Spinal cord (tissue), 10 donors: ENCODE measurements around the gene SAMD1. TPM values are rescaled to one million over a fixed set of nuclear protein-coding genes. Genes with fewer than 3 reads are reported as not detected.

Source experiments
- DNase-seq, 6 donors: peaks; one replicate each; pipeline versions ENCODE4 v3.0.0 to v3.0.0-alpha.2; 2013 to 2015; ENCODE audit warnings: low spot score in 6 of 6, low read depth in 4 of 6
- H3K27ac ChIP-seq: one replicate; pipeline ENCODE4 v1.5.1; 2013; ENCODE audit warnings: low read depth, low read length, control low read depth
- H3K27me3 ChIP-seq: one replicate; pipeline ENCODE4 v1.6.1; 2013; ENCODE audit warnings: low read length; ENCODE audit not compliant: control insufficient read depth, insufficient read depth
- H3K36me3 ChIP-seq: one replicate; pipeline ENCODE4 v1.6.1; 2013; ENCODE audit warnings: low read length; ENCODE audit not compliant: control insufficient read depth, insufficient read depth
- H3K4me1 ChIP-seq: one replicate; pipeline ENCODE4 v1.6.1; 2013; ENCODE audit warnings: low read length; ENCODE audit not compliant: control insufficient read depth, insufficient read depth
- H3K4me3 ChIP-seq: one replicate; pipeline ENCODE4 v1.5.1; 2013; ENCODE audit warnings: low read depth, low read length, control low read depth
- H3K9me3 ChIP-seq: one replicate; pipeline ENCODE4 v1.6.1; 2013; ENCODE audit warnings: low read length; ENCODE audit not compliant: control insufficient read depth, insufficient read depth
- WGBS: methylation state at CpG from one replicate; pipeline ENCODE4 v1.1.5; 2013; ENCODE audit warnings: missing lambda C conversion rate; ENCODE audit not compliant: insufficient coverage; 5-methylcytosine and 5-hydroxymethylcytosine counted together
- long read RNA-seq, 4 donors: transcript quantifications; one replicate each; lab custom pipeline, GENCODE V29; 2026
- polyA plus RNA-seq, 2 donors: library from polyadenylated mRNA; unstranded; fragments of 120-200 nt; gene quantifications; one replicate each; pipeline ENCODE4 v1.2.1, GENCODE V29; 2013; ENCODE audit not compliant: insufficient read length in 2 of 2
- total RNA-seq, 2 donors: library from RNA; depleted of rRNA in 1 of 2; stranded (reverse); fragments of 120-200 nt in 1 of 2; fragments of >200 nt in 1 of 2; gene quantifications; one replicate each; pipeline versions ENCODE4 v1.2.3 to v1.2.4, GENCODE V29; 2013 to 2014
- donor health status: healthy.

Gene SAMD1
- total RNA-seq, result 10 to 100 TPM; 19.9 to 34.9 TPM
- 10 to 100 TPM; 78.6 to 83.1 TPM for polyA plus RNA-seq
- long read RNA-seq, donor 1, transcript SAMD1-202 (5 exons, 2,164 nt), result major isoform, 24 of 24 reads
- long read RNA-seq, donor 1, partial matches to known transcripts, result 0 of 24 reads
- long read RNA-seq, donor 1, other reads (novel, unspliced or antisense), result 0 of 24 reads
- long read RNA-seq, donor 2, transcript SAMD1-202 (5 exons, 2,164 nt), result major isoform, 11 of 11 reads
- long read RNA-seq, donor 2, partial matches to known transcripts, result 0 of 11 reads
- long read RNA-seq, donor 2, other reads (novel, unspliced or antisense), result 0 of 11 reads
- long read RNA-seq, donor 3, transcript SAMD1-202 (5 exons, 2,164 nt), result major isoform, 12 of 12 reads
- long read RNA-seq, donor 3, partial matches to known transcripts, result 0 of 12 reads
- long read RNA-seq, donor 3, other reads (novel, unspliced or antisense), result 0 of 12 reads
- long read RNA-seq, donor 4, transcript SAMD1-202 (5 exons, 2,164 nt), result major isoform, 13 of 19 reads
- long read RNA-seq, donor 4, partial matches to known transcripts, result 6 of 19 reads
- long read RNA-seq, donor 4, other reads (novel, unspliced or antisense), result 0 of 19 reads

DNA sequence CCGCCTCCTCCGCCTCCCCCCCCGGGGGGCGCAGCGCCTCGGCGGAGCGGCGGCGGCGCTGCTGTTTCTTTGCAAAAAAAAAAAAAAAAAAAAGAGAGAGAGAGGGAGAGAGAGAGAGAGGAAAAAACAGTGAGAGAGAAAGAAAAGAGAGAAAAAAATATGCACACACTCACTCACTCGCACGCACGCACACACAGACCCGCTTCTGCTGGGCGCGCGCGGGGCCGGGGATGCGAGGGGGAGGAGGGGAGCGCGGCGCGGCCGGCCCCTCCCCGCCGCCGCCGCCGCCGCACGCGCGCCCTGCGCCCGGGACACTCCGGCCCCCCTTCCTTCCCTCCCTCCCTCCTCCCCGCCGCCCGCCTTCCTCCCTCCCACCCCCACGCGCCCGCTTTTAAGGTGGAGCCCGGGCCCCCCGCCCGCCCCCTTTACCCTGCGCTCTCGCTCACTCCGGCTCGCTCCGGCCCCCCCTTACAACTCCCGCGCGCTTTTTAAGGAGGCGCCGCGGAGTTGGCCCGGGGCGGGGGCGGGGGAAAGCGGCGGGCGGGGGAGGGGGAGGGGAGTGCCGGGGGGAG, at the start of gene SAMD1:
SAMD1 (minus strand) TSS at position 243 of the 572 bp plus-strand sequence.
- Histone ChIP-seq H3K36me3 (peaks cover 28% of the 10 kb centered on the region), H3K4me1 (peaks cover 20% of the 10 kb centered on the region), H3K4me3 (peak within 1 kb of the TSS; percentile 79), H3K27me3 (no peaks in the 10 kb centered on the region), H3K9me3 (no peaks in the 10 kb centered on the region), H3K27ac (peak within 1 kb of the TSS; percentile 93)
- WGBS, result no CpG with 5 or more reads among the region's 65 CpGs
- DNase-seq, result peak in 4 of 6 donors; percentile 74 to 97 (median 88)

DNA sequence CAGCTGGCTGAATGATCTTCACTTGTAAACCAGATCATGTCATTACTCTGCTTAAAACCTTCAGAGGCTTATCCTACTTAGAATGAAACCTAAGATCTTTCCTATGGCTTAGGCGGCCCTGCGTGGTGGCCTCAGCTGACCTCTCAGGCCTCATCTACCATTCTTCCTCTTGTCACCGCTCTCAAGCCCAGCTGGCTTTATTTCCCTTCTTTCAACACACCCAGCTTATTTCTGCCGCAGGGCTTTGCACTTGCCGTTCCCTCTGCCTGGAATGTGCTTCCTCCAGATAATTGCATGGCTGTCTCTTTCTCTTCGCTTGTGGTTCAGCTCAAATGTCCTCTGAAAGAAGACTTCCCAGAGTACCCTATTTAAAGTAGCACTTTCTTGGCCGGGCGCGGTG, 49.4 kb upstream of the SAMD1 start:
- Histone ChIP-seq H3K4me3 (no peak overlapping the region), H3K9me3 (no peaks in the 10 kb centered on the region), H3K27ac (peak overlapping the region; percentile 33), H3K36me3 (no peaks in the 10 kb centered on the region), H3K4me1 (peaks cover 46% of the 10 kb centered on the region), H3K27me3 (no peaks in the 10 kb centered on the region)
- no peak for DNase-seq
- WGBS, result 52% methylated on average over 6 of the region's 9 CpGs

DNA sequence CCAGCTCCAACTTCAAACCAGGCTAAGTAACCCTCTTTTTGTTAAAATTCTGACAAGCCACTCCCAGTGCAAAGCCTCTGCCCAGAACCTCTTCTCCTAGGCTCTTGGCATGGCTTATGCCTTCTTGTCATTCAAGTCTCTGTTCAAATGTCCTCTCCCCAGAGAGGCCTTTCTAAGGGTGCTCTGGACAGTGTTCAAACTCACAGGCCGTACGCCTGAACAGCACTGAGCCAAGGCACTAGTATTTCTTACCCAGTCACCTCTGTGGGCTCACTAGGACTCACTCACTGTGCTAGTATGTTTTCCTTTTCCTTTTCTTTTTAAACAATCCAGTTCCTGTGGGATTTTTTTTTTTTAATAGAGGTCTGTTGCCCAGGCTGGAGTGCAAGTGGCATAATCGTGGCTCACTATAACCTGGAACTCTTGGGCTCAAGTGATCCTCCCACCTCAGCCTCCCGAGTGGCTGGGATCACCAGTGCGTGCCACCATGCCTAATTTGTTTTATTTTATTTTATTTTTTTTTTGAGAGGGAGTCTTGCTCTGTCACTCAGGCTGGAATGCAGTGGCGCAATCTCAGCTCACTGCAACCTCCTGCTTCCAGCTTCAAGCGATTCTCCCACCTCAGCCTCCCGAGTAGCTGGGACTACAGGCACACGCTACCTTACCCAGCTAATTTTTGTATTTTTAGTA, 48.2 kb upstream of the SAMD1 start:
- H3K27me3 ChIP-seq, result no peaks in the 10 kb centered on the region
- H3K36me3 ChIP-seq, result no peaks in the 10 kb centered on the region
- peak overlapping the region; percentile 12 for H3K4me3 ChIP-seq
- DNase-seq, result peak in 3 of 6 donors; percentile 58 to 83 (median 62)
- peak overlapping the region; percentile 65 for H3K27ac ChIP-seq
- peaks cover 46% of the 10 kb centered on the region for H3K4me1 ChIP-seq
- WGBS, result 26% methylated on average over 2 of the region's 9 CpGs
- H3K9me3 ChIP-seq, result no peaks in the 10 kb centered on the region

DNA sequence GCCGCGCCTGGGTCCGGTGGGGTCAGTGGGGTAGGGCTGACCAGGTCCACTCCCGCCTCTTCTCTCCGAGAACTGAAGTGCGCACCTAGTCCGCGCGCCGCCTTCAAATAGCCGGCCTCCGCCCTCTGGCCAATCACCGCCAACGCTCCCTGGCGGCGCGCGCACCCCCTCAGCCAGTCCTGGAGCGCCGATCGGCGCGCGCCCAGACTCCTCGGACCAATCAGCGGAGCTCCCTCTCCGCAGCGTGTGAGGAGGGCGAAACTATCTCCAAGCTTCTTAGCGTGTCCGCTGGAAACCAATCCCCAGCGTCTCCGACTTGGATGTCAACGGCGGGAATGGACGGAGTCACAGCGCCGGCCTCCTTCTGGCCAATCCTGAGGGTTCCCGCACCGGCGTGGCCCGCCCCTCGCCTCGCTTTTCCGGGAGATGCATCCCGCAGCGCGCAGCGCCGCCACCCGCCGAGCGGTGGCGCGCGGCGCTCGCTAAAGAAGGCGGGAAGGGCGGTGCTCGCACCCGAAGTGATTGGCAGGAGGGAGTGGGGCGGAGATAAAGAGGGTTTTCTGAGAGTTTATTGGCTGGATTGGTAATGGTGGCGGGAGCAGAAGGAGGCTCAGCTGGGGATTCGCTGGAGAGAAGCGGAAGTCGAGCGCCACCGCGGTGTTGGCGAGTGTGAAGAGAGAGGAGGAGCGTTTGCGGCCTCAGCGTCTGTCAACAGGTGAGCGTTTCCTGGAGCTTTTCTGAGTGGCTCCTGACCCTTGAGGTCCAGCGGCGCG, 46.1 kb upstream of the SAMD1 start, which contains the start of gene ASF1B:
ASF1B (minus strand) TSS at position 81 of the 773 bp plus-strand sequence. CDS start 133 bp downstream, outside the sequence.
- no peaks in the 10 kb centered on the region for H3K36me3 ChIP-seq
- WGBS, result under 1% methylated on average over 78 of the region's 78 CpGs
- no peaks in the 10 kb centered on the region for H3K27me3 ChIP-seq
- no peaks in the 10 kb centered on the region for H3K9me3 ChIP-seq
- peak within 1 kb of the TSS; percentile 88 for H3K4me3 ChIP-seq
- peak; percentile 95 to 100 (median 98) for DNase-seq
- peaks cover 46% of the 10 kb centered on the region for H3K4me1 ChIP-seq
- peak within 1 kb of the TSS; percentile 96 for H3K27ac ChIP-seq

DNA sequence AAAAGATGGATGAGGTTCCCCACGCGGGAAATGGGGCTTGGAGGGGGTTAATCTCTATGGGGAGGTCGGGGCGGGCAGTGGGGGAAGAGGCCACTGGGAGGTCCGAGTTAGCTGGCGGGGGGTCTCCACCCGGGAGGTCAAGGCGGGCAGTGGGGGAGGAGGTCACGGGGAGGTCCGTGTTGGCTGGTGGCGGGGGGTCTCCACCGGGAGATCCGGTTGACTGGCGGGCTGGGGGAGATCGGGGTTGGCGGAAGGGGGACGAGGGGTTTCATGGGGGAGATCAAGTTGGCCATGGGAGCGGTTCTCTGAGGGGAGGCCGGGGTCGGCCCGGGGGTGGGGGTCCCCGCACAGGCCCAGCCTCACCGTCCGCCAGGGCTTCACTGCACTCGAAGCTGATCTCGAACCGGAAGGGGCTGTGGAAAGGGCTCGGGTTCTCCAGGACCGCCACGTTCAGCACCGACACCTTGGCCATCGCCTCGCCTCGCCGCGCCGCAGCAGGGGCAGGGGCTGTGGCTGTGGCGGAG, 45.5 kb upstream of the SAMD1 start:
- no peak overlapping the region for H3K27ac ChIP-seq

DNA sequence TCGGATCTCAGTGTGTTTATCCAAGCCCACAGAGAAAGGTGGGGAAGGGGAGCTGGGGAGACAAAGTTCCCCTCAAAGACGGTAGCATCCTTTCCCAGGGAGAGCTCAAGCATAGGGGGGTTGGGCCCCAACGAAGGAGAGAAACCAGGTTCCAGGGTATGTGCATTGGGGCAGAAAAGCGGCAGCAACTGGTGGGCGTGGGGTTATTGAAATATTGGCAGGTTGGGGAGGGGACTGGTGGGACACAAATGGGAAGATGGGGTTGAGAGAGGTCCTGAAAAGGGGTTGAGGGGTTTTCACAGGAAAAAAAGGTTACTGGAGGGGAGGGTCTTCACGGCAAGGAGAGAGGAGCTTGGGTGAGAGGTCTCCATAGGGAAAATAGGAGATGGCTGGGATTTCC, 44.8 kb upstream of the SAMD1 start:
- Histone ChIP-seq H3K27ac (no peak overlapping the region), H3K27me3 (no peaks in the 10 kb centered on the region), H3K36me3 (no peaks in the 10 kb centered on the region), H3K4me1 (peaks cover 41% of the 10 kb centered on the region), H3K9me3 (no peaks in the 10 kb centered on the region), H3K4me3 (peak overlapping the region; percentile 57)
- WGBS, result 34% methylated on average over 6 of the region's 6 CpGs
- no peak for DNase-seq

More for the DNA sequence above, 45.5 kb upstream of the SAMD1 start:
- Histone ChIP-seq H3K27me3 (no peaks in the 10 kb centered on the region), H3K36me3 (no peaks in the 10 kb centered on the region), H3K4me3 (peak overlapping the region; percentile 57), H3K9me3 (no peaks in the 10 kb centered on the region), H3K4me1 (peaks cover 46% of the 10 kb centered on the region)
- no peak for DNase-seq
- WGBS, result under 1% methylated on average over 35 of the region's 38 CpGs

DNA sequence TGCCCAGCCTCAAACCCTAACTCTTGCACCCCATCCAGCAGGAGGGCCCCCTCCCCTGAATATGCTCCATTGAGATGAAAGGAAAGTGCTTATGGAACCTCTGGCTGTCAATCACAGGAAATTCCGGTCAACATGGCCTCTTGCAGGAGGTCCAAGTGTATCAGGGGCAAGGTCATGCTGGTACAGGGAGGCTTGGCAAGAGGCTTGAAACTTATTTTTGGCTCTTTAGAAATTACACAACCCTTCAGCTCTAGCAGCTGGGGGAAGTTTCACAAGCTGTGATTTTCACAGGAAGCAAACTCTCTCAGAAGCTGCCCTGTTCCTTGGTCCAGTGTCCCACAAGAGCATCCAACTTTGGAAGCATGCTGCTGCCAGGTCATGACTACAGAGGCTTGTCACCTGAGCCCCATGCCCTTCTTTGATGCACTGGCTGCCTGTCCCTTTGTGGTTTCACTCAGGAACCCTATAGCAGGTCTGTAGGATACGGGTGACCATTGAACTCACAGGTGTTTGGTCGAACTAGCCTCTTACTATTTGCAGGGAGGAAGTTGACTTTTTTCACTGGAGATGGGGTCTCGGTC, 37.5 kb upstream of the SAMD1 start:
- Histone ChIP-seq H3K4me3 (no peak overlapping the region), H3K9me3 (no peaks in the 10 kb centered on the region), H3K4me1 (no peaks in the 10 kb centered on the region), H3K27me3 (no peaks in the 10 kb centered on the region), H3K27ac (no peak overlapping the region), H3K36me3 (no peaks in the 10 kb centered on the region)
- no peak for DNase-seq
- 40% methylated on average over 1 of the region's 4 CpGs for WGBS

DNA sequence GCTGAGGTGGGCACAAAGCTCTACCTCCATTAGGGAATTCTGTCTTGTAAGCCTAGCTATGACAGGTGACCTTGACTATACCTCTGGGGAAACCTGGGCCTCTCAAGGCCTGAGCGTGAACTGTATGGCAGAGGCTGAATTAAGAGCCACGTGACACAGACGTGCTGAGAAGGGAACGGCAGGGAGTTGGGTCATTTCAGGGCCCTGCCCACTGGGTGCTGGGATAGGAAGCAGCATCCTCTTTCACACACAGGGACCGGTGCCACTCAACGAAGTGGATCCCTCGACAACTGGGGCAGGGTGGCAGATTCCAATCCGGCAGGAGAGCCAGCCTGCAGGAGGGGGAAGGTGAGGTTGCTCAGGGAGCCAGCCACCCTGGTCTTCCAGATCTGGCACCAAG, 36.6 kb upstream of the SAMD1 start:
- WGBS, result 90% methylated on average over 7 of the region's 8 CpGs
- Histone ChIP-seq H3K36me3 (no peaks in the 10 kb centered on the region), H3K27ac (no peak overlapping the region), H3K27me3 (no peaks in the 10 kb centered on the region), H3K9me3 (no peaks in the 10 kb centered on the region), H3K4me3 (no peak overlapping the region), H3K4me1 (no peaks in the 10 kb centered on the region)
- DNase-seq, result no peak
